ENCODE data around the gene ST3GAL6. TPM values are rescaled to one million over a fixed set of nuclear protein-coding genes. Genes with fewer than 3 reads are reported as not detected.

ST3GAL6 gene
- polyA plus RNA-seq, 1 donor from 2014 or later: not detected

GRCh38 chr3:98777286-98777685 lies 14.1 kb downstream of the ST3GAL6 start:
- no peaks in the 10 kb centered on the region for H3K4me1 Mint-ChIP-seq
- no peak overlapping the region for H3K27ac Mint-ChIP-seq
- H3K4me3 Mint-ChIP-seq: no peak overlapping the region
- no peaks in the 10 kb centered on the region for H3K9me3 Mint-ChIP-seq
- H3K36me3 Mint-ChIP-seq: no peaks in the 10 kb centered on the region
- peaks cover 9% of the 10 kb centered on the region for H3K27me3 Mint-ChIP-seq

DNA sequence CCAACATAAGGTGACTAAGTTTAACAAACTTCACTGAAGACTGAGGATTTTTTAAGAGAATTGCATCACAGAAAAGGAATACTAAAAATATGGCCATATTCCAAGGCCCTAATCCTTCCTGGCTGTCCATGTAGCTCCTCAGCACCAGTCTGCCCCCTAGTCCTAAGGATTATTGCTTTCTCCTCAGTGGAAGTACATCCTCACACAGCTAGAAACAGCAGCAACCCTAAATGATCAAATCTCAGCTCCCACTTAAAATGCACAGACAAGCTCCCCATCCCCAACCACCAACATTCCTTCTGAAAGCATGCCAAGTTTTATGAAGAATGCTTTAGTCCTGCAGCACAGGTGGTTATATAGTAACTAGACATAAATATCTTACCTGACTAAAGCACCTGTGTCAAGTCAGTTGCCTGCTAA lies 14.7 kb downstream of the ST3GAL6 start:
- Mint-ChIP-seq H3K9me3 (no peaks in the 10 kb centered on the region), H3K36me3 (no peaks in the 10 kb centered on the region), H3K27me3 (peaks cover 9% of the 10 kb centered on the region), H3K4me1 (no peaks in the 10 kb centered on the region), H3K27ac (no peak overlapping the region), H3K4me3 (no peak overlapping the region)

DNA sequence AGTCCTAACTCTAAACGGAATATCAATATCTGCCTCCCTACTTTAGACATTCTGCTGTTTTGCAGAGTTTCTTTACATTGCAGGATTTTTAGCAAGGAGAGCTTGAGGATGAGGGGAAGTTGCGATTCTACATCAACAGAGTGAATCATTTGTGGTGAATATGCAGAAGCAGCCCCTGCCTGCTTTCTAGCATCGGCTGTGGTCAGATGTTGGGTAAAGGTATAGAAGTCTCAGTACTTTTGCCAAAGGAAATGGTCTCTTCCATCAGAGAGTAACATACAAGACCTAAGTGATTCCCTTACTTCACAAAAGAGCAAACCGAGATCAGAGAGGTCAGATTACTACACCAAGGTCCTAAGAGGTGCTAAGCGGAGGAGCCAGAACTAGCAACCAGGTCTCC lies 15.2 kb downstream of the ST3GAL6 start:
- peaks cover 9% of the 10 kb centered on the region for H3K27me3 Mint-ChIP-seq
- no peak overlapping the region for H3K4me3 Mint-ChIP-seq
- H3K4me1 Mint-ChIP-seq: no peaks in the 10 kb centered on the region
- no peak overlapping the region for H3K27ac Mint-ChIP-seq
- H3K36me3 Mint-ChIP-seq: no peaks in the 10 kb centered on the region
- peaks cover 0 to 3% (median 0%) of the 10 kb centered on the region in 3 donors for H3K9me3 Mint-ChIP-seq

DNA sequence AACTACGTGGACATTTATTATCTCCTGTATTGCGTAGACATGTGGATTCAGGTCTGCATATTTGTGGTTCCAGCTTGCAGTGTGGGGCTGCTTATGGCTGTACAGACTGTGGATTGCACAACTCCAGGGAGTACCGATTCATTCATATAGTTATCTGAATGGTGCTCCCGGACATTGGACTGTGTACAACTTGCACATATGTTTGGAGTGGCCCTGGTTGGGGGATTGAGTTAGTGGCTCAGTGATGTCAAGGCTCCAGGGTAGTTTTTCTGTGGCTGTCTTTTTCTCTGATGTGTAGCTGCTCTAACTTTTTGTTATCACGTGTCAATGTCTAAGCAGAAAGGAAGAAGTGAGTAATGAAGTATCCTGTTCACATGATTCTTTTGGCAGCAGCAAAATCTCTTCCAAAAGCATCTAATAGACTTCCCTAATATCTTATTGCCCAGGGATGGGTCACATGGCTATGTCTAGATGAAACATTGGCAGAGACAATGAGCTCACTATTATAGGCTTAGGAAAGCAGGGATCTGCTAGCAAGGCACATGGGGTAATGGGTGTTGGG lies 15.8 kb downstream of the ST3GAL6 start:
- H3K27me3 Mint-ChIP-seq: peaks cover 9% of the 10 kb centered on the region
- peaks cover 0 to 3% (median 0%) of the 10 kb centered on the region in 3 donors for H3K9me3 Mint-ChIP-seq
- peak overlapping the region in 1 of 4 donors; percentile 7 for H3K4me3 Mint-ChIP-seq
- no peaks in the 10 kb centered on the region for H3K36me3 Mint-ChIP-seq
- no peaks in the 10 kb centered on the region for H3K4me1 Mint-ChIP-seq
- H3K27ac Mint-ChIP-seq: no peak overlapping the region

GRCh38 chr3:98779541-98780335 lies 16.6 kb downstream of the ST3GAL6 start:
- Mint-ChIP-seq H3K27ac (no peak overlapping the region), H3K36me3 (no peaks in the 10 kb centered on the region), H3K27me3 (peaks cover 8% of the 10 kb centered on the region), H3K4me3 (no peak overlapping the region), H3K4me1 (no peaks in the 10 kb centered on the region), H3K9me3 (peaks cover 0 to 3% (median 0%) of the 10 kb centered on the region in 3 donors)

- Mint-ChIP-seq H3K4me3 (no peak overlapping the region), H3K27me3 (peaks cover 6% of the 10 kb centered on the region)
These were observed 17.2 kb downstream of the ST3GAL6 start for GRCh38 chr3:98780343-98780742.

DNA sequence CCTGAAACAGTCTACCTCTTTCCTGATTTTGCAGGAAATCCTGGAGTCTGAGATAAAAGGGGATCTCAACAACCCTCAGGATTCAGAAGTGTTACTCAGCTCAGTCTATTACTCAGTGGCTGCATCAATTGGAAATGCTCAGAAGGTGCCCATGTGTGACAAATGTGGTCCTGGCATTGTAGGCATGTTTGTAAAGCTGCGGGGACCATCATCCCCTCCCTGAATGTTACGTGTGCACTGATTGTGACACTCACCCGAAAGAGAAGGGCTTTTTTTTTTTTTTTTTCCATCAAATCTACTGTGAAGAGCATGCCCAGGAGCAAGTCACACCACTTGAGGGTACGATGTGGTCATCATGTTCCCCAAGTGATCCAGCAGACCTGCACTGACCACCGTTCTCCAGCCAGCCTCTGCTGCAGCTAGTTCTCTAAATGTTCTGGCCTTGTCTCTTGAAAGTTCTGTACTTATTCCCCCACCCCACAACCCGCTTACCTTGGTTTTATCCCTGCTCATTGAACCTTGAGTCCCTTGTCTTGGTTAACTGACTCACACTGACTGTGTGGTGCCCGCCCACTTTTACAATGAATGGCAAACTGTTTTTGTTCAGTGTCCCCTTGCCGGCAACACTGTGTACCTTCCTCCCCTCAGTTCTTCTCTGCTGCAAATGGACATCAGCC lies 19.8 kb downstream of the ST3GAL6 start:
- Mint-ChIP-seq H3K9me3 (peaks cover 0 to 7% (median 0%) of the 10 kb centered on the region in 3 donors), H3K36me3 (no peaks in the 10 kb centered on the region), H3K27me3 (peaks cover 8% of the 10 kb centered on the region), H3K27ac (peak overlapping the region in 1 of 3 donors; percentile 43), H3K4me3 (no peak overlapping the region), H3K4me1 (no peaks in the 10 kb centered on the region)

More at GRCh38 chr3:98780343-98780742, 17.2 kb downstream of the ST3GAL6 start:
- Mint-ChIP-seq H3K4me1 (no peaks in the 10 kb centered on the region), H3K27ac (peak overlapping the region in 1 of 3 donors; percentile 12), H3K9me3 (peaks cover 0 to 3% (median 0%) of the 10 kb centered on the region in 3 donors), H3K36me3 (no peaks in the 10 kb centered on the region)

DNA sequence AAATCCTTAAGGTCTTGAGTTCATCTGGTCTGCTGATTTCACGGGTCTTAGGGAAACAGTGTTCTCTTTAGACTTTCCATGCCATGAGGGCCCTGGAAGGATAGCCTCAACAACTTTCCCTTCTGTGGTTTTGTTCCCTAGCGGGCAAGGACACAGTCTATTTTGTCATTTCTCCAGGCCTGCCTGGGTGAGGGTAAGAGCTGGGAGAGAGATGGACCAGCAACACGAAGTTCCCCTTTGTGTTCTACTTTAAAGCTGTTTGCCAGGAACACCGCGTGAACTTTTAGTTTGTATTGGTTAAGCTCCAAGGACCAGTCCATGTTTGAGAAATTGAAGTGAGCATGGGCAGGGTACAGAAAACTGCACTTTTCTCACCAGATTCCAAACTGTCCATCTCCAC lies 20.9 kb downstream of the ST3GAL6 start:
- H3K27ac Mint-ChIP-seq: no peak overlapping the region
- peaks cover 11% of the 10 kb centered on the region for H3K27me3 Mint-ChIP-seq
- no peaks in the 10 kb centered on the region for H3K4me1 Mint-ChIP-seq
- no peaks in the 10 kb centered on the region for H3K36me3 Mint-ChIP-seq
- H3K4me3 Mint-ChIP-seq: no peak overlapping the region
- peaks cover 0 to 7% (median 0%) of the 10 kb centered on the region in 3 donors for H3K9me3 Mint-ChIP-seq

DNA sequence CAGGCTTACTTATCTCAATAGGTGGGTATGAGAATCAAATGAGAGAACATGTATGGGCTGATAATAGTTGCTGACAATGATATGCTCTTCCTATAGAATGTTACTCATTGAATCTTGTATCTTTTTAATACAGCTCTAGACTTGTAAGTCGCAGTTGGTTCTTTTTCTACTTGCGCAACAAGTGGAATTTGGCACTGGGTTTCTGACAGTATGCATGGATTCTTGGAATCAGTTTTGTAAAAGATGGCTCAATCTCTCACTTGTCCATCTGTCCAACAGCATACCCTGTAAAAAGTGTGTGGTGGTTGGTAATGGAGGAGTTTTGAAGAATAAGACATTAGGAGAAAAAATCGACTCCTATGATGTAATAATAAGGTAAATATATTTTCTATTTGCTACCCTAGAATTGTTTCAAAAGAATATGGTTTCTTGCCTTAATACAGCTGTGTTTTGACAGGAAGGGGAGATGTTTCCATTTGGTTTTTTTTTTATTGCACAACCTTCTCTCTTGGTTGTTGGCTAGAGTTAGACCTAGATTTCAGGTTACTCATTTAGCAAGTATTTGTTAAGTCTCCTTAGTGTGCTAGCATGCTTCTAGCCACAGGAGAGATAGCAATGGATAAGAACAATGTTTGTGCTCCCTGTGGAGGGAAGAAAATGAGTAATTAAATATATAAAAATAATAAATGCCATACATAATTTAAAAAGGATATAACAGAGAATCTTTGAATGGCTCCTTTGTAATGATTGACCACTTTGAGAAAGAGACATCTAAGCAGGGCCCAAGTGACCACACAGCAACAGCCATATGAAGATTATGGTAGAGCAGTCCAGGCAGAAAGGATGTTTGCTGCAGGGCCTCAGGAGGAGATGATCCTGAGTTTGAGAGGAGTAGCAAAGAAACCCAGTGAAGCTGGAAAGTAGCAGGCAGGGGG lies 21.8 kb downstream of the ST3GAL6 start:
- H3K36me3 Mint-ChIP-seq: no peaks in the 10 kb centered on the region
- no peak overlapping the region for H3K27ac Mint-ChIP-seq
- H3K4me1 Mint-ChIP-seq: no peaks in the 10 kb centered on the region
- H3K9me3 Mint-ChIP-seq: peaks cover 0 to 7% (median 0%) of the 10 kb centered on the region in 3 donors
- H3K27me3 Mint-ChIP-seq: peaks cover 11% of the 10 kb centered on the region
- H3K4me3 Mint-ChIP-seq: no peak overlapping the region

GRCh38 chr3:98786364-98787006 lies 23.3 kb downstream of the ST3GAL6 start:
- H3K27me3 Mint-ChIP-seq: peaks cover 9% of the 10 kb centered on the region
- no peaks in the 10 kb centered on the region for H3K4me1 Mint-ChIP-seq
- H3K9me3 Mint-ChIP-seq: peaks cover 0 to 7% (median 0%) of the 10 kb centered on the region in 3 donors
- no peak overlapping the region for H3K27ac Mint-ChIP-seq
- H3K4me3 Mint-ChIP-seq: no peak overlapping the region
- H3K36me3 Mint-ChIP-seq: no peaks in the 10 kb centered on the region

- Mint-ChIP-seq H3K27ac (no peak overlapping the region), H3K36me3 (no peaks in the 10 kb centered on the region), H3K27me3 (peaks cover 9% of the 10 kb centered on the region), H3K9me3 (peaks cover 0 to 7% (median 0%) of the 10 kb centered on the region in 3 donors), H3K4me3 (no peak overlapping the region), H3K4me1 (no peaks in the 10 kb centered on the region)
These were observed 24.0 kb downstream of the ST3GAL6 start for GRCh38 chr3:98787181-98787580.

GRCh38 chr3:98788651-98789050 lies 25.5 kb downstream of the ST3GAL6 start:
- Mint-ChIP-seq H3K27ac (no peak overlapping the region), H3K4me3 (no peak overlapping the region), H3K36me3 (no peaks in the 10 kb centered on the region), H3K27me3 (peaks cover 9% of the 10 kb centered on the region), H3K4me1 (no peaks in the 10 kb centered on the region), H3K9me3 (peaks cover 0 to 4% (median 0%) of the 10 kb centered on the region in 3 donors)

DNA sequence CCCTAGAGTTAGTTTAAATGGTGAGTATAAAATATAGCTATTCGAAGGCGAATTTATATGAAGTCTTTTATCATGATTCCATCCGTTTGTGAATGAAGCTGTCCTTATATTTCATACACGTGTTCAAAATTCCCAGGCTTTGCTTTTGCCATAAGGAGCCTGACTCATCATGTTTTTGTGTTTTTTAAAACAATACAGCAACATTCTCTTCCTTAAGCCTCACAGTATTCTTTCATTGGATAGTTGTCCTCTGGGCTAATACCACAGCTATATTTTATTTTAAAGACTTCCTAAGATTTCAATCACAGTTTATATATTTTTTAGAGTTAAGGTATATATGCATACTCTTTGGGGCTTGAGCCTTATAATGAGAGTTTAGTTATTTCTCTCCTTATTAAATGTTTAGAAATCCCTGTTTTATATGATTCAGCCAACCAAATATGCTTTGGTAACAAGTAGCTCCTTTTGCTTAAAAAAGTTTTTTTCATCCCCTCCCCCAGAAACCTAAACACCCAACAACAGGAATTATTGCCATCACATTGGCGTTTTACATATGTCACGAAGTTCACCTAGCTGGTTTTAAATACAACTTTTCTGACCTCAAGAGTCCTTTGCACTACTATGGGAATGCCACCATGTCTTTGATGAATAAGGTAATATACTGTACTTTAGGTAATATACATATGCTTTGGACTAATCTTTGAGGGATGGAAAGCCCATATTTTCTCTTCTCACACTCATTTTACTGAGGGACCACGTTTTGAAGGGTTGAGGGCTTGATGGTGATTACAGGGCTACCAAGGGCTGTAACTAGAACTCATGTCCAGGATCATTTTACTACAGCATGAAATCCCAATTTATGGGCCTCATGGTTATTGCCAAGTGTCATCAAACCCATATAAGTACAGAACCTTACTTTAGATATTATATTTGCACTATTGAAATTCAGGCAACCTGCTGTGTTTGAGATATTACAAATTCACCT lies 28.5 kb downstream of the ST3GAL6 start:
- Mint-ChIP-seq H3K36me3 (no peaks in the 10 kb centered on the region), H3K9me3 (peaks cover 0 to under 1% (median 0%) of the 10 kb centered on the region in 3 donors), H3K4me3 (no peak overlapping the region), H3K27ac (no peak overlapping the region), H3K27me3 (peaks cover 7% of the 10 kb centered on the region), H3K4me1 (no peaks in the 10 kb centered on the region)

Measured in IgD-negative memory B cell (primary cell).